Activated T-helper 9 cell treated with anti-CD3 and anti-CD28 coated beads, Interleukin-2, amount 50 U/mL, for 16 hours (primary cell): ENCODE data around the gene NNMT.

ENCODE experiments used
- DNase-seq: peaks from one replicate; pipeline ENCODE4 v3.0.0-alpha.2; 2020; ENCODE audit warnings: low read depth

The NNMT gene

GRCh38 chr11:114348200-114349191 is 52.3 kb downstream of the NNMT start:
- no peak for DNase-seq

GRCh38 chr11:114350022-114350421 is 53.8 kb downstream of the NNMT start:
- no peak for DNase-seq

GRCh38 chr11:114353443-114353842 is 57.2 kb downstream of the NNMT start:
- no peak for DNase-seq

GRCh38 chr11:114354076-114354475 is 57.9 kb downstream of the NNMT start:
- DNase-seq, result no peak

GRCh38 chr11:114358716-114359115 is 62.5 kb downstream of the NNMT start:
- DNase-seq, result no peak

- DNase-seq, result no peak
Measured at GRCh38 chr11:114359342-114359741, 63.1 kb downstream of the NNMT start.

- DNase-seq, result no peak
Measured at GRCh38 chr11:114362326-114362725, 66.1 kb downstream of the NNMT start.

GRCh38 chr11:114362958-114363357 is 66.8 kb downstream of the NNMT start:
- no peak for DNase-seq
